ENCODE data around the gene PCCA.

DNA sequence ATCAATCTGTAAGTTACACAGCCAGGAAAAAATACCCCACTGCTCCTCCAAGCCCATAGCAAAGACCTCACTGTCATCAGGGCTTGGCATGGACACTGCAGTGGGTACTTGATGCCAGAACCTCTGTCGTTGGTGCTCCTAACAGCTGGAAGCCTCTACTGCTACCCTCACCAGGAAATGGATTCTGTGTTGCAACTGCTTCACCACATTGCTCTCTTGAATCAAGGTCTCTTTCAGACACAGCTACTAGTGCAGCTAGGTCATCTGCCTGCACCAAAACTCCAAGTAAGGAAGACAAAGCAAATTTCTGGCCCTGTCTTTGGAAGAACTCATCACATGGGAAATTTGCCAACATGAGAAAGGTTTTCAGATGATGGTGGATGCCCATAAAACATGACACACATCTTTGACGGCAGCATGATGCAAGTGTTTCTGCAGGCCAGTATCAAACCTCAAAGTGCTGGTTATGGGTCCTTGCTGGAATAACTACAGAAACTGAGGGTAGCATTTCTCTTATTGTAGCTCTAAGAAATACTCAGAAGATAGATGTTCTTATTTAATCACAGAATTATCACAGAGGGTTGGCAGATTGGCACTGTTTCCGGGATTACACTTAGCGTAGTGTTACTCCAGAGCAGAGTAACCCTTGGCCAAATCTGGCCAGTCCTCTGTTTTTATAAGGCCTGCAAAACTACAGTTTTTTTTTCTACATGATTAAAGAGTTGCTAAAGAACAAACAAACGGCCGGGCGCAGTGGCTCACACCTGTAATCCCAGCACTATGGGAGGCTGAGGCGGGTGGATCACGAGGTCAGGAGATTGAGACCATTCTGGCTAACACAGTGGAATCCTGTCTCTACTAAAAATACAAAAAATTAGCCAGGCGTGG lies 12.9 kb upstream of the PCCA start:
- TF ChIP-seq, protein P1, sequence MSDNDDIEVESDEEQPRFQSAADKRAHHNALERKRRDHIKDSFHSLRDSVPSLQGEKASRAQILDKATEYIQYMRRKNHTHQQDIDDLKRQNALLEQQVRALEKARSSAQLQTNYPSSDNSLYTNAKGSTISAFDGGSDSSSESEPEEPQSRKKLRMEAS (IDR thresholded peaks at IDR 0.05), result no peak
- TF ChIP-seq ZNF12 (CRISPR knock-in tag; IDR thresholded peaks at IDR 0.05) (no peak), PPARG (CRISPR knock-in tag; conservative IDR thresholded peaks at IDR 0.05) (no peak), ZNF501 (CRISPR knock-in tag; IDR thresholded peaks at IDR 0.05) (no peak)
- TF ChIP-seq, protein P2, sequence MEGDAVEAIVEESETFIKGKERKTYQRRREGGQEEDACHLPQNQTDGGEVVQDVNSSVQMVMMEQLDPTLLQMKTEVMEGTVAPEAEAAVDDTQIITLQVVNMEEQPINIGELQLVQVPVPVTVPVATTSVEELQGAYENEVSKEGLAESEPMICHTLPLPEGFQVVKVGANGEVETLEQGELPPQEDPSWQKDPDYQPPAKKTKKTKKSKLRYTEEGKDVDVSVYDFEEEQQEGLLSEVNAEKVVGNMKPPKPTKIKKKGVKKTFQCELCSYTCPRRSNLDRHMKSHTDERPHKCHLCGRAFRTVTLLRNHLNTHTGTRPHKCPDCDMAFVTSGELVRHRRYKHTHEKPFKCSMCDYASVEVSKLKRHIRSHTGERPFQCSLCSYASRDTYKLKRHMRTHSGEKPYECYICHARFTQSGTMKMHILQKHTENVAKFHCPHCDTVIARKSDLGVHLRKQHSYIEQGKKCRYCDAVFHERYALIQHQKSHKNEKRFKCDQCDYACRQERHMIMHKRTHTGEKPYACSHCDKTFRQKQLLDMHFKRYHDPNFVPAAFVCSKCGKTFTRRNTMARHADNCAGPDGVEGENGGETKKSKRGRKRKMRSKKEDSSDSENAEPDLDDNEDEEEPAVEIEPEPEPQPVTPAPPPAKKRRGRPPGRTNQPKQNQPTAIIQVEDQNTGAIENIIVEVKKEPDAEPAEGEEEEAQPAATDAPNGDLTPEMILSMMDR (CRISPR knock-in tag; IDR thresholded peaks at IDR 0.05), result no peak
